K562 (cell line): ENCODE results near the gene TBC1D10A. TPM values are rescaled to one million over a fixed set of nuclear protein-coding genes. Genes with fewer than 3 reads are reported as not detected.
A peak's percentile ranks its signal among the peaks of the same experiment; 100 is the strongest.

Source experiments
- ATAC-seq: fragments of 200-7000 bp; cut with Tn5 transposase; 3 replicates; pipeline ENCODE4 v1.9.1; 2020; ENCODE audit warnings: moderate library complexity
- BruUV-seq: library from RNA; stranded (reverse); fragments of 400-500 nt; replicated peaks from 2 replicates; lab custom pipeline; 2021; lab: Mats Ljungman, UMichigan
- CTCF ChIA-PET: fragments of 300-600 bp; formaldehyde crosslinking; extraction: SDS; loops from one replicate; lab custom pipeline; 2021; ENCODE audit warnings: low intra/inter-chr PET ratio; lab: Yijun Ruan, JAX
- POLR2A ChIA-PET: fragments of 300-600, 350-650 bp; sonication (Branson Sonifier 250); formaldehyde crosslinking; extraction: SDS; loops from one replicate; lab custom pipeline; 2021; ENCODE audit warnings: antibody characterized with exemption, inconsistent platforms; lab: Yijun Ruan, JAX
- DNase-seq, 4 experiments: peaks; one replicate each; pipeline versions ENCODE4 v3.0.0 to v3.0.0-alpha.2; 2011 to 2018; ENCODE audit warnings: low spot score in 3 of 4, mixed read lengths in 3 of 4; ENCODE audit errors: extremely low read depth in 1 of 4
- FAIRE-seq: peaks from 2 replicates; lab custom pipeline; 2011; peaks lifted over from hg19 to GRCh38; lab: Jason Lieb, UNC
- H2AFZ ChIP-seq: 2 replicates; pipeline ENCODE4 v1.6.0; 2011; ENCODE audit warnings: low read depth, low read length, control low read depth, inconsistent platforms
- H3K27ac ChIP-seq: fragments of 200-600 bp; 3 replicates; pipeline ENCODE4 v1.8.0; 2011; ENCODE audit warnings: low read depth, mild to moderate bottlenecking, control low read depth, inconsistent platforms, low read length, moderate library complexity, mixed read lengths; ENCODE audit errors: extremely low read depth
- H3K27me3 ChIP-seq, 2 experiments: fragments of 300-600 bp in 1 of 2; 2 replicates in 1 of 2; 3 replicates in 1 of 2; pipeline versions ENCODE4 v1.6.0 to v1.8.0; 2011; ENCODE audit warnings: inconsistent platforms in 2 of 2, low read length in 2 of 2, mild to moderate bottlenecking in 1 of 2, mixed read lengths in 1 of 2, moderate library complexity in 1 of 2; ENCODE audit not compliant: control insufficient read depth in 2 of 2, insufficient read depth in 2 of 2
- H3K36me3 ChIP-seq: fragments of 300-600 bp; 3 replicates; pipeline ENCODE4 v1.8.0; 2011; ENCODE audit warnings: mild to moderate bottlenecking, low read length, inconsistent platforms; ENCODE audit not compliant: control insufficient read depth, insufficient read depth
- H3K4me1 ChIP-seq, 2 experiments: fragments of 200-600 bp in 1 of 2; replicated peaks in 1 of 2; 2 replicates in 1 of 2; 3 replicates in 1 of 2; pipeline versions ENCODE4 v1.5.1 to v1.8.0; 2011; ENCODE audit warnings: inconsistent platforms in 2 of 2, low read length in 2 of 2, mild to moderate bottlenecking in 1 of 2, mixed read lengths in 1 of 2, moderate library complexity in 1 of 2; ENCODE audit not compliant: control insufficient read depth in 2 of 2, insufficient read depth in 2 of 2
- H3K4me2 ChIP-seq: 2 replicates; pipeline ENCODE4 v1.6.1; 2011; ENCODE audit warnings: low read length, control low read depth, inconsistent platforms, mixed read lengths; ENCODE audit not compliant: insufficient read depth
- H3K4me3 ChIP-seq: fragments of 200-600 bp; sonication (generic), shearing (Covaris generic); 2 replicates; pipeline ENCODE4 v1.5.1; 2016; ENCODE audit warnings: control low read depth, inconsistent platforms
- H3K79me2 ChIP-seq: fragments of 200-600 bp; 3 replicates; pipeline ENCODE4 v1.8.0; 2011; ENCODE audit warnings: low read length, inconsistent platforms; ENCODE audit not compliant: control insufficient read depth, insufficient read depth
- H3K9ac ChIP-seq, 2 experiments: 2 replicates each; pipeline versions ENCODE4 v1.6.0 to v1.6.1; 2011; ENCODE audit warnings: low read depth in 2 of 2, low read length in 2 of 2, control low read depth in 1 of 2, inconsistent platforms in 1 of 2, mild to moderate bottlenecking in 1 of 2, mixed read lengths in 1 of 2; ENCODE audit not compliant: insufficient read depth in 1 of 2
- H3K9me1 ChIP-seq: one replicate; pipeline ENCODE4 v1.6.0; 2011; ENCODE audit warnings: inconsistent platforms, mild to moderate bottlenecking, low read length, moderate library complexity; ENCODE audit not compliant: control insufficient read depth, insufficient read depth
- H3K9me3 ChIP-seq: replicated peaks from 2 replicates; pipeline ENCODE4 v1.5.1; 2011; ENCODE audit warnings: low read depth, low read length, inconsistent platforms; ENCODE audit not compliant: control insufficient read depth, insufficient read depth
- H4K20me1 ChIP-seq: replicated peaks from 2 replicates; pipeline ENCODE4 v1.6.1; 2011; ENCODE audit warnings: low read length, inconsistent platforms, mixed read lengths; ENCODE audit not compliant: control insufficient read depth, insufficient read depth
- COPS2 ChIP-seq: fragments of 450-650 bp; conservative IDR thresholded peaks from 2 replicates; pipeline ENCODE4 v1.6.1; 2016; ENCODE audit warnings: mild to moderate bottlenecking, moderate library complexity
- KHSRP ChIP-seq: fragments of 450-650 bp; IDR thresholded peaks from 2 replicates; pipeline ENCODE4 v1.6.1; 2017
- MTF1 ChIP-seq: fragments of 250-450 bp; sonication (Bioruptor Pico); IDR thresholded peaks from 2 replicates; pipeline ENCODE4 v1.9.0; 2021; ENCODE audit warnings: moderate library complexity, mild to moderate bottlenecking, inconsistent platforms, borderline replicate concordance
- PPARD ChIP-seq: fragments of 250-450 bp; sonication (Bioruptor Pico); IDR thresholded peaks from 2 replicates; pipeline ENCODE4 v1.8.0; 2022; ENCODE audit warnings: inconsistent platforms, mild to moderate bottlenecking, moderate library complexity
- RUNX1 ChIP-seq: sonication (generic); IDR thresholded peaks from 2 replicates; pipeline ENCODE4 v1.6.1; 2016; ENCODE audit warnings: antibody characterized with exemption, low read depth
- SIN3A ChIP-seq, 2 experiments: fragments of 150-350 bp in 1 of 2; IDR thresholded peaks; 2 replicates each; pipeline ENCODE4 v1.6.1; 2011 to 2016; ENCODE audit warnings: borderline replicate concordance in 2 of 2, low read depth in 2 of 2, low read length in 2 of 2, mild to moderate bottlenecking in 2 of 2, moderate library complexity in 2 of 2; ENCODE audit not compliant: control insufficient read depth in 1 of 2
- XRCC3 ChIP-seq: fragments of 450-650 bp; IDR thresholded peaks from 2 replicates; pipeline ENCODE4 v1.6.1; 2017; ENCODE audit warnings: mild to moderate bottlenecking, moderate library complexity
- ZNF23 ChIP-seq: fragments of 250-450 bp; sonication (Bioruptor Pico); IDR thresholded peaks from 2 replicates; pipeline ENCODE4 v1.4.0; 2020; ENCODE audit warnings: mild to moderate bottlenecking
- ZNF444 ChIP-seq: fragments of 250-450 bp; sonication (Bioruptor Pico); IDR thresholded peaks from 2 replicates; pipeline ENCODE4 v1.4.0; 2020; ENCODE audit warnings: mild to moderate bottlenecking, moderate library complexity
- WGBS: fragments of 100-300 bp; shearing (Covaris generic); methylation state at CpG from one replicate; pipeline ENCODE4 v1.1.6; 2016; ENCODE audit warnings: low coverage, mixed read lengths; ENCODE audit not compliant: insufficient coverage; ENCODE audit errors: missing lambda C conversion rate; 5-methylcytosine and 5-hydroxymethylcytosine counted together
- in situ Hi-C: fragments of 300-500 bp; cut with MboI; formaldehyde crosslinking; loops from 4 replicates; pipeline ENCODE4 v1.15.0; 2018; ENCODE audit warnings: inconsistent platforms, mixed read lengths
- intact Hi-C: fragments of 100-400 bp; cut with micrococcal nuclease; formaldehyde crosslinking; loops from 2 replicates; pipeline ENCODE4 v1.14.2; 2022
- polyA plus RNA-seq, 8 experiments: library from polyadenylated mRNA; depleted of rRNA in 4 of 8; stranded (reverse) in 5 of 8; unstranded in 3 of 8; fragments of >200 nt; fragmentation: Nextera tagmentation in 2 of 8; fragmentation: Illumina TruSeq in 1 of 8; extraction: Ambion mirVana in 2 of 8; extraction: Trizol in 1 of 8; gene quantifications; 2 replicates each; pipeline versions ENCODE4 v1.2.1 to v1.2.3, GENCODE V29; 2011 to 2014; ENCODE audit warnings: inconsistent platforms in 1 of 8, missing spikeins in 1 of 8
- total RNA-seq, 7 experiments: library from RNA; depleted of rRNA in 6 of 7; stranded (reverse); fragments of >200 nt in 6 of 7; fragmentation: Illumina TruSeq in 2 of 7; extraction: Trizol in 2 of 7; gene quantifications; 2 replicates each; pipeline versions ENCODE4 v1.2.1 to v1.2.3, GENCODE V29; 2011 to 2021; ENCODE audit warnings: low replicate concordance in 1 of 7
- TF ChIP-seq, protein P1 (sequence below): fragments of 250-450 bp; sonication (Bioruptor Pico); IDR thresholded peaks from 2 replicates; pipeline ENCODE4 v1.4.0; 2020; ENCODE audit warnings: borderline replicate concordance
- TF ChIP-seq, protein P2 (sequence below): conservative IDR thresholded peaks from 2 replicates; pipeline ENCODE4 v1.6.1; 2011; ENCODE audit warnings: low read depth, mild to moderate bottlenecking, low read length; ENCODE audit not compliant: control insufficient read depth
- TF ChIP-seq, protein P3 (sequence below): sonication (generic); formaldehyde crosslinking; IDR thresholded peaks from 2 replicates; pipeline ENCODE4 v1.8.0; 2023; ENCODE audit warnings: mild to moderate bottlenecking, missing genetic modification reagents

Gene TBC1D10A
- total and polyA plus RNA-seq, 9 of the 15 experiments (the other 6 are each of a cell fraction or from before 2014, with no cell fraction given): 0.13 to 10.4 (median 4.6) TPM

DNA sequence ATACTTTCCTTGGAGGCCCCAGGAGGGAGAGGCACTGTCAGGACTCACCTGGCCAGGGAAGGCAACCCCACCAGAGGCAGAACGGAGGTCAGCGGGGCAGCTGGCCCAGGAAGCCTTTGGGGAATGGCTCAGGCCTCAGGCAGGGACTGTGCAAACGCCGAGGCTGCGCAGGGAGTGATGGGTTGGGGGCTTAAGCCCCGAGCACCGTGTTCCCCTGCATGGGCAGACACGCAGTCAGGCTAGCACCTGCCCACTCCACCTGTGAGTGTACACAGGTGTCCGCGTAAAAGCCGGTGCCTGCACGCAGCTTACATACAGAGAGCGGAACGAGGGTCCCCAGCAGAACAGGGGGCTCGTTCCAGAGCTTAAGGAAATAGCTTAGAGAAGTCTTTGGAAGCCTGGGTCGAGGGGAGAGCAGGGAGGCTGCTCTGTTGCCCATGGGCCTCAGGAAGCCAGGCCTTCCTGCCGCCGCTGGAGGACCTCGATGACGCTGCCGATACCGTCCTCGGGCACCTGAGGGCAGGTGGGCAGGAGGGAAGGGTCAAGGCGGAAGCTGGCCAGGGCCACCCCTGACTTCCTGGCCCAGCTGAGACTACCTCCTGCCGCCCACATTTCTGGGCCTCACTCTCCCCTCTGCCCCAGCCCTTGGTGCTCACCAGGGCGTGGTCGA, 41.4 kb downstream of the TBC1D10A start (continued):
- TF ChIP-seq, protein P1, sequence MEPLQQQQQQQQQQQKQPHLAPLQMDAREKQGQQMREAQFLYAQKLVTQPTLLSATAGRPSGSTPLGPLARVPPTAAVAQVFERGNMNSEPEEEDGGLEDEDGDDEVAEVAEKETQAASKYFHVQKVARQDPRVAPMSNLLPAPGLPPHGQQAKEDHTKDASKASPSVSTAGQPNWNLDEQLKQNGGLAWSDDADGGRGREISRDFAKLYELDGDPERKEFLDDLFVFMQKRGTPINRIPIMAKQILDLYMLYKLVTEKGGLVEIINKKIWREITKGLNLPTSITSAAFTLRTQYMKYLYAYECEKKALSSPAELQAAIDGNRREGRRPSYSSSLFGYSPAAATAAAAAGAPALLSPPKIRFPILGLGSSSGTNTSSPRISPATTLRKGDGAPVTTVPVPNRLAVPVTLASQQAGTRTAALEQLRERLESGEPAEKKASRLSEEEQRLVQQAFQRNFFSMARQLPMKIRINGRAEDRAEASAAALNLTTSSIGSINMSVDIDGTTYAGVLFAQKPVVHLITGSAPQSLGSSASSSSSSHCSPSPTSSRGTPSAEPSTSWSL (CRISPR knock-in tag): no peak
- no peak for TF ChIP-seq RUNX1
- TF ChIP-seq, all 486 proteins: peak for 0

DNA sequence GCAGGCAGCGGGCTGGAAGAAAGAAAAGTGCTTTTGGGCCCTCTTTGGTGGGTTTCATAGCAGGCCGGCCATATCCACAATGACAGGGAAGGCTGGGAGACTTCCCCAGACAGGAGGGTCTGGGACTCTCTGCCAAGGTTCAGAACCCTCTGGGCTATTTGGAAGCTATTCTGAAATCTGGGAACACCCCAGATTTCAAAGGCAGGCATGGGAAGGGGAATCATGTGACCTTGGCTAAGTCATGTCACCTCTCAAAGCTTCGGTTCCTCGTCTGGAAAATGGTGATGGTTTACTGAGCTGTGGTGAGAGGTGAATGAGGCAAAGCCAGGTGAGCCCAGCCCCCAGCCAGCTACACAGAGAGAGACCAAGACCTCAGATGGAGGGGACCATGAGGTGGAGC, 42.1 kb downstream of the TBC1D10A start:
- Histone ChIP-seq H3K79me2 (no peaks in the 10 kb centered on the region), H3K9ac (peak overlapping the region in 1 of 2 experiments; percentile 88; a peak in 1 of 4 replicates), H3K4me3 (no peak overlapping the region), H3K9me1 (no peaks in the 10 kb centered on the region), H3K36me3 (no peaks in the 10 kb centered on the region), H3K4me1 (peaks cover 12 to 60% of the 10 kb centered on the region in 2 experiments; a peak in 4 of 5 replicates), H3K9me3 (no peaks in the 10 kb centered on the region), H3K4me2 (no peak overlapping the region), H4K20me1 (no peaks in the 10 kb centered on the region), H2AFZ (no peak overlapping the region), H3K27ac (no peak overlapping the region), H3K27me3 (no peaks in the 10 kb centered on the region)
- FAIRE-seq (peak; percentile 11), DNase-seq (no peak), ATAC-seq (no peak)
- intact Hi-C loops: no loop called here
- in situ Hi-C loops: loop anchor here (5.0 to 10.0 kb wide), 3 partner anchors 93 to 320 kb away; partner anchors contain the start of gene TCN2
- 30% methylated on average over 3 of the region's 4 CpGs for WGBS
- BruUV-seq: no TSS peak
- ChIA-PET POLR2A (interaction anchor here (0.6 to 0.7 kb wide), 3 partner anchors 14 to 237 kb away, joined by 3 read pairs; no protein-coding TSS in a partner anchor), CTCF (no interaction called here)
- TF ChIP-seq COPS2: no peak
- no peak for TF ChIP-seq ZNF23 (CRISPR knock-in tag)
- no peak for TF ChIP-seq ZNF444 (CRISPR knock-in tag)
- TF ChIP-seq XRCC3: no peak
- TF ChIP-seq PPARD: no peak
- no peak for TF ChIP-seq MTF1 (CRISPR knock-in tag)
- no peak for TF ChIP-seq SIN3A (IDR thresholded peaks at IDR 0.05; ENCODE audit: borderline replicate concordance in 2 of 2, control insufficient read depth in 1 of 2, low read depth in 2 of 2, low read length in 2 of 2)
- TF ChIP-seq KHSRP: no peak
- TF ChIP-seq, protein P2, sequence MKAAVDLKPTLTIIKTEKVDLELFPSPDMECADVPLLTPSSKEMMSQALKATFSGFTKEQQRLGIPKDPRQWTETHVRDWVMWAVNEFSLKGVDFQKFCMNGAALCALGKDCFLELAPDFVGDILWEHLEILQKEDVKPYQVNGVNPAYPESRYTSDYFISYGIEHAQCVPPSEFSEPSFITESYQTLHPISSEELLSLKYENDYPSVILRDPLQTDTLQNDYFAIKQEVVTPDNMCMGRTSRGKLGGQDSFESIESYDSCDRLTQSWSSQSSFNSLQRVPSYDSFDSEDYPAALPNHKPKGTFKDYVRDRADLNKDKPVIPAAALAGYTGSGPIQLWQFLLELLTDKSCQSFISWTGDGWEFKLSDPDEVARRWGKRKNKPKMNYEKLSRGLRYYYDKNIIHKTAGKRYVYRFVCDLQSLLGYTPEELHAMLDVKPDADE: no peak
- TF ChIP-seq, protein P3, sequence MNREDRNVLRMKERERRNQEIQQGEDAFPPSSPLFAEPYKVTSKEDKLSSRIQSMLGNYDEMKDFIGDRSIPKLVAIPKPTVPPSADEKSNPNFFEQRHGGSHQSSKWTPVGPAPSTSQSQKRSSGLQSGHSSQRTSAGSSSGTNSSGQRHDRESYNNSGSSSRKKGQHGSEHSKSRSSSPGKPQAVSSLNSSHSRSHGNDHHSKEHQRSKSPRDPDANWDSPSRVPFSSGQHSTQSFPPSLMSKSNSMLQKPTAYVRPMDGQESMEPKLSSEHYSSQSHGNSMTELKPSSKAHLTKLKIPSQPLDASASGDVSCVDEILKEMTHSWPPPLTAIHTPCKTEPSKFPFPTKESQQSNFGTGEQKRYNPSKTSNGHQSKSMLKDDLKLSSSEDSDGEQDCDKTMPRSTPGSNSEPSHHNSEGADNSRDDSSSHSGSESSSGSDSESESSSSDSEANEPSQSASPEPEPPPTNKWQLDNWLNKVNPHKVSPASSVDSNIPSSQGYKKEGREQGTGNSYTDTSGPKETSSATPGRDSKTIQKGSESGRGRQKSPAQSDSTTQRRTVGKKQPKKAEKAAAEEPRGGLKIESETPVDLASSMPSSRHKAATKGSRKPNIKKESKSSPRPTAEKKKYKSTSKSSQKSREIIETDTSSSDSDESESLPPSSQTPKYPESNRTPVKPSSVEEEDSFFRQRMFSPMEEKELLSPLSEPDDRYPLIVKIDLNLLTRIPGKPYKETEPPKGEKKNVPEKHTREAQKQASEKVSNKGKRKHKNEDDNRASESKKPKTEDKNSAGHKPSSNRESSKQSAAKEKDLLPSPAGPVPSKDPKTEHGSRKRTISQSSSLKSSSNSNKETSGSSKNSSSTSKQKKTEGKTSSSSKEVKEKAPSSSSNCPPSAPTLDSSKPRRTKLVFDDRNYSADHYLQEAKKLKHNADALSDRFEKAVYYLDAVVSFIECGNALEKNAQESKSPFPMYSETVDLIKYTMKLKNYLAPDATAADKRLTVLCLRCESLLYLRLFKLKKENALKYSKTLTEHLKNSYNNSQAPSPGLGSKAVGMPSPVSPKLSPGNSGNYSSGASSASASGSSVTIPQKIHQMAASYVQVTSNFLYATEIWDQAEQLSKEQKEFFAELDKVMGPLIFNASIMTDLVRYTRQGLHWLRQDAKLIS (CRISPR knock-in tag): no peak
